MM.1S (cell line): ENCODE measurements around the gene PIWIL1.

Experiments used
- EZH2phosphoT487 ChIP-seq: fragments of 300-600 bp; sonication (generic); IDR thresholded peaks from 2 replicates; pipeline ENCODE4 v1.6.1; 2018; ENCODE audit warnings: antibody characterized with exemption, low read length
- TF ChIP-seq, protein P1 (sequence below): fragments of 300-600 bp; sonication (generic); IDR thresholded peaks from 2 replicates; pipeline ENCODE4 v1.5.1; 2016; ENCODE audit warnings: antibody characterized with exemption, low read length, mixed read lengths

- no peak for TF ChIP-seq EZH2phosphoT487
- TF ChIP-seq, protein P1, sequence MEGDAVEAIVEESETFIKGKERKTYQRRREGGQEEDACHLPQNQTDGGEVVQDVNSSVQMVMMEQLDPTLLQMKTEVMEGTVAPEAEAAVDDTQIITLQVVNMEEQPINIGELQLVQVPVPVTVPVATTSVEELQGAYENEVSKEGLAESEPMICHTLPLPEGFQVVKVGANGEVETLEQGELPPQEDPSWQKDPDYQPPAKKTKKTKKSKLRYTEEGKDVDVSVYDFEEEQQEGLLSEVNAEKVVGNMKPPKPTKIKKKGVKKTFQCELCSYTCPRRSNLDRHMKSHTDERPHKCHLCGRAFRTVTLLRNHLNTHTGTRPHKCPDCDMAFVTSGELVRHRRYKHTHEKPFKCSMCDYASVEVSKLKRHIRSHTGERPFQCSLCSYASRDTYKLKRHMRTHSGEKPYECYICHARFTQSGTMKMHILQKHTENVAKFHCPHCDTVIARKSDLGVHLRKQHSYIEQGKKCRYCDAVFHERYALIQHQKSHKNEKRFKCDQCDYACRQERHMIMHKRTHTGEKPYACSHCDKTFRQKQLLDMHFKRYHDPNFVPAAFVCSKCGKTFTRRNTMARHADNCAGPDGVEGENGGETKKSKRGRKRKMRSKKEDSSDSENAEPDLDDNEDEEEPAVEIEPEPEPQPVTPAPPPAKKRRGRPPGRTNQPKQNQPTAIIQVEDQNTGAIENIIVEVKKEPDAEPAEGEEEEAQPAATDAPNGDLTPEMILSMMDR: no peak
These were observed 782 bp upstream of the PIWIL1 start for GRCh38 chr12:130336723-130337487.
